HG02981 (cell line): ENCODE measurements around the gene ANXA2.
"Not testable (repeated sequence)": the region's sequence is repeated elsewhere in the genome, so short reads cannot be mapped to it uniquely, and the experiment has no call there.

ENCODE experiments used
- ATAC-seq: cut with Tn5 transposase; IDR thresholded peaks from one replicate; pipeline ENCODE4 v1.9.1; 2021; ENCODE audit warnings: mild to moderate bottlenecking, moderate library complexity; ENCODE audit not compliant: unreplicated experiment

Gene ANXA2

DNA sequence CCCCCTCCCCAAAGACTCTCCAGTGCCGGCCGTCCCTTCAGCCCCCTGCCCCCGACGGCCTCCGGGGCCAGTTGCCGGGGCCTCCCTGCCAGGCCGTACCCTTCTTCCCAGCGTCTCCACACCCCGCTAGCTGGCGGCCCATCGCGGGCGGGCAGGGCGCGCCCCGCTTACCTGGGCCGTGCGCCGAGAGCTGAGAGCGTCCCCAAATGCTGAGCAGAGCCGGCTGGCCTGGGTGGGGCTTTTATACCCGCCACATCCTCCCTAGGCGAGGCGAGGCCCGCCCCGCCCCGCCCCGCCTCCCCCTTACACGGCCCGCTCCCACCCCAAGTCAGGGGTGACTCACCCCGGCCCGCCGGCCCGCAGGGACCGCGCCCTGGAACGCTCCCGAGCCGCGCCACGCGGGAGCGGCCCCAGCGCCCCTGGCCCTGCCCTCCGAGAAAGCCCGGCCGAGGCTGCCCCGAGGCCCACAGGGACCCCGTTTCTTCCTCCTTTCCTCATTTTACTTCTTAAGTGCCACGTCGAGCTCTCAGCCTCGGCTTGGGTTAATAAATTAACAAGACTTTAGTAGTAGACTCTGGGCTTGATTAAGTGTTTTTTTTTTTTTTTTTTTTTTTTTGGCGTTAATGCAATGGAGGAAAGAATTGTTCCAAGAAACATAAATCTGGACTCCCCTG is at the start of gene ANXA2:
Gene ANXA2 (minus strand): TSS at position 215 of the 674 bp plus-strand sequence. CDS start 11,911 bp downstream, outside the sequence.
- ATAC-seq = peak; percentile 69

DNA sequence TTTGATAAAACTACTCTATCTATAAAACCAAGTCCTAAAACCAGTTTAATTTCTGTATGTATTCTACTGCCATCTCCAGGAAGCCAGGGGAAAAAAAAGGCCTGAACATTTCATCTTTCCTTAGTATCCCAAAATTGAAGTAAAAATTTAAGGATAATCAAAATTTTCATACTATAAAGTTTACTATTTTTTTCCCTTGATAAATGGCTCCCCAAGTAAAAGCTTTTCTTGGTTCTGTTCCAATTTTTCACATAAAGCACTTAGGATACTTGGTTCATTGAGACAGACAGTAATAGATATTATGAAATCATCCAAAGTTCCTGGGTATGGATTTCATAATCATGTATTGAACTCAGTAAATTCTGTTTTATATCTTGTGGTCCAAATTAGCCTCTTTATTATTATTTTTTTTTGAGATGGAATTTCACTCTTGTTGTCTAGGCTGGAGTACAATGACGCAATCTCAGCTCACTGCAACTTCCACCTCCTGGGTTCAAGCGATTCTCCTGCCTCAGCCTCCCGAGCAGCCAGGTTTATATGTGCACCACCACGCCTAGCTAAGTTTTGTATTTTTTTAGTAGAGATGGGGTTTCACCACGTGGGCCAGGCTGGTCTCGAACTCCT is 46.6 kb upstream of the ANXA2 start:
- ATAC-seq = no peak

DNA sequence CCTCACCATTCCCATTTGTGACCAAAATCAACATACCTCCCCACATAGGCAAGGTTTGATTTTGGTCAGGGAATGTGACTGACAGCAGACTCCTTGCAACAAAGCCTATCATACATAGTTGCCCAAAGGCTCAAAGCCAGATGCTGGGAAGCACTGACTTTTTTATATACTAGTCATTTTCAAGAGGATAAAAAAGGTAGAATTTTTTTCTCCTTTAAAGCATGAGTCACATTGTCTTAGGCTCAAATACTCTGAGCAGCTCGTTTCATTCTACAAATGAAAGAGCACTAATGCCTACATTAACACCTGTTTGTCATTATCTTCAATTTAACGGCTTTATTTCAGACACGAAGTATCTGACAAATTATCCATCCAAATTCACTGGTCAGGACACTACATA is 45.0 kb upstream of the ANXA2 start:
- no peak for ATAC-seq

DNA sequence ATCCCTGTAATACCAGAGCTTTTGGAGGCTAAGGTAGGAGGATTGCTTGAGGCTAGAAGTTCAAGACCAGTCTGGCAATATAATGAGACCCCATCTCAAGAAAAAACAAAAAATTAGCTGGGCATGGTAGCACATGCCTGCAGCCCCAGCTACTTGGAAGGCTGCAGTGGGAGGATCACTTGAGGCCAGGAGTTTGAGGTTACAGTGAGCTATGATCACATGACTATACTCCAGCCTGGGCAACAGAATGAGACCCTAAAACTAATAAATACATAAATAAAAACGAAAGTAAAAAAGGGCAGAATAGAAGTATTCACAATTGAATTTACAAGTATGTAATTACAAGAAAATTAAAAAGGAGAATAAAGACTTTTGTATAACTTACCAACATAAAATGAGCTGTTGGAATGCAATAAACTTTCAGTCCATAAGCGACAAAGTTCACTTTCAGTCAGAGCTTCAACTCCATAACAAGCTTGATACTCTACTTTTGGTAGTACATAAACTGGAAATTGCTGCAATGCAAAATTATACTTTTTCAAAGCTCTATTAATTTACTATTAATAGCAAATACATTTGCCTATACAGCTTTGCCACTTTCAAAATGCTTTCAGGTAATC is 44.4 kb upstream of the ANXA2 start:
- ATAC-seq = no peak

DNA sequence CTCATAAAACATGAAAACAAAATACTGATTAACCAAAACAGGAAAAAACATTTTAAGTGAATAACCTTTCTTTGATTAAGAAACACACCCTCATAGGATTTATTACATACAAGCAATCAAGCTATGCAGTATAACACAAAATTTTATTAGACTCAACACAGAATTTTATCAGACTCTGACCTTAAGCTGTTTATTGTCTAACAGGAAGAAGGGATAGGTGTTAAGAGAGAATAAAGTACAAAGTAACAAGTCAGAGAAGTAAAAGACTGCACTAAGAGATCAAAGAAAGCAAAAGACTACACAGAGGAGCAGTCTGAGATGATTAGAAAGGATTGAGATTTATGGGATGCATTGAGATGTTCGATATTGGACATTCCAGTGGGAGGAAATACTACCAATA is 43.5 kb upstream of the ANXA2 start:
- ATAC-seq = no peak

DNA sequence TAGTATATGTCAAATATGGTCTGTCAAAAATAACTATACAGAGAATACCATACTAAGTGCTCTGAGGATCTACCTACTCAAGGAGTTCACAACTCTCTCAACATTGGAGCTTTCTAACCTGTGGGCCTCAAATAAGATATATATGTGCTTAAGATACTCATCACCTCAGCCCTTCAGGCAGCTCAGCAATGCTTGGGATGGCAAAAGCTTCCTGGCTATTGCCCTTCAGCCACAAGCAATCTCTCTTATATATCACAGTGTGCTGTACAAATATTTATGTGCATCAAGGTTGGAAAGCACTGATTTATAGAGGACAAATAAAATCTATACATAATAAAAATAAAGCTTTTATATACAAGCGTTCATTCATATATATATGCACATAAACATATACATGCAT is 40.9 kb upstream of the ANXA2 start:
- ATAC-seq = no peak

DNA sequence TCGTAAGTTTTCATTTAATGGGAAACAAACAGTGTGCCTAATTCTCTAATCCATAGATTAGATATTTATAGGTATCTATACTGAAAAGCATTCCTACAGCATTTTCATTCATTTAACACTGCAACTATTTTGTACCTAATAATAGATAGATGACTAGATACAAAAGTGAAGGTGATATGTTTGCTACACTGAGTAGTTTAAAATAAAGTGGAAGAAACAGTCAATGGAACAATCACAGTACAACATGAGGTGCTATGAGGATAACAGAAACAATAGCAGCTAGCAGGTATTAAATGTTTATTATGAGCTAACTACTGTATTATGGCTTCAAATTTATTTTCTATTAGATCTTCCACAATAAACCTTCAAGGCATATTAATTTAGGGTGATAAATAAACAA is 31.1 kb upstream of the ANXA2 start:
- no peak for ATAC-seq

DNA sequence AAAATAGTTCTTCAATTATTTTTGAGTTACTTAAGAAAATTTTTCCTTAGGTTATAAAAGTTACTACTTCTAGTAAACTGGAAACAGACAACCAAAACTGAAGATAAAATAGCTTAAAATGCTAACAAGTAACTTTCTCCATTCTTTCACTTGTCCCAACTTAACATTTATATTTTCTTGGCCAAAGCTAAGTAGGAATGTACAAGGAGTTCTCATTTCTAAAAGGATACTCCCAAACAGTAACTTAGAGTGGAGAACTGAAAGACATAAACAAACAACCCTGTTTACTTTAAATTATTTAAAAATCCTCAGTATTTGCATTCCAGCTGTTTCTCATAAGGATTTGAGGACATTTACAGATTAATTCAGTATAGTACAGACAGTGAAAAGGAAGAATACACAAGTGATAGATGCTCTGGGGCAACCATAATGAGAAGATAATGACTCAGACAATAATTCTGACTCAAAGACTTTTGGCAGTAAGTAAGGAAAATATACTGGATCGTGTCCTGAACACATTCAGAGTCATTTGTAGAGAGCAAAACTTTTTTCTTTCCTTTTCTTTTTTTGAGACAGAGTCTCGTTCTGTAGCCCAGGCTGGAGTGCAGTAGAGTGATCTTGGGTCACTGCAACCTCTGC is 29.2 kb upstream of the ANXA2 start:
- ATAC-seq = no peak

DNA sequence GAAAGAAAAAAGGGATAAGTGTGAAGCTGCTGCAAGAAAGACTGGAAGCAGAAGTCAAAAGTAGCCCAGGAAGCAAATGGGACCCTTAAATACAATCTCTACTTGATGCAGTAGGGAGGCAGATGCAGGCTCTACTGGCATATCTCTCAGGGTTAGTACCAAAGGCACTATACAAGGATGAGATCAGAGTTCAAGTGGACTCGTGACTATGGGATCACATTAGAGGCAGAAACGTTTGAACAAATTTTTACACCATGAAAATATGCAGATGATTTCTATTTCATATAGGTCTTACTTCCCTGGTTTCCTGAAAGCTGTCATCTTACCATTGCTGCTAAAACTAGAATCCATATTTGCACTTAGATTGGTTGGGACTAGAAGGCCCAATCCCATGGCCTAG is 27.7 kb upstream of the ANXA2 start:
- ATAC-seq = no peak

DNA sequence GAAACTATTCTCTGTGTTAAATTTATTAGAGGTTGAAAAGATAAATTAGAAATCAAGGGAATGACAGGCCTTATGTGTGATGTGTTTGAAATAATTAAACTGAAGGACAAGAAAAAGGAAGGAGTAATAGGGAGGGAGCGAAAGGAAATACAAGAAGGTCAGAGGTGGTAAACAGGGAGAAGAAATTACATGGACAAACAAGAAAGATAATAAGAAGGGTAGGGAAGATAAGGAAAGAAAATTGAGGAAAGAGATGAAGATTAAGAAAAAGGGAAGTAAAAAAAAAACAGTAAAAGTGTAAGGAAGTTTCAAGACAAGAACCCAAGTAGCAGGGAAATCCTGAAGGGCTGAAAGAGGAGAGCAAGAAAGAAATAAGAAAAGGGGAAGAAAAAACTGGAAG is 26.2 kb upstream of the ANXA2 start:
- no peak for ATAC-seq

DNA sequence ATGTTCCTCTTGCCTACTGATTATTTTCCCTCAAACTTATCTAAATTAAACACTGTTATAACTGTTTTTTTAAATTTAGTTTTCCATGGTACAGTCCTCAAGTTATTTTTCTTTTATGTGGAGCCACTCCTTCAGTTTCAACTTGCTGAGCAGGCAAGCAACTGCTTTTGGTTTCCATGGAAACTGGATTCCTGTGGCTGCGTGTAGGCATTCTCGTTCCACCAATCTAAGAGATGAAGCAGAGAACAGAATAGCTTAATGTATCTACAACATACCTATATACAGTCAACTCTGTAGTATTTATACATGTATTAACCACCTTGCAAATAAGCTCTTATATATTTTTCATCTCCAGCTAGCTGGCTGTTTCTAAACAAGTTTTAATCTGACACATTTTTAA is 25.8 kb upstream of the ANXA2 start:
- no peak for ATAC-seq

DNA sequence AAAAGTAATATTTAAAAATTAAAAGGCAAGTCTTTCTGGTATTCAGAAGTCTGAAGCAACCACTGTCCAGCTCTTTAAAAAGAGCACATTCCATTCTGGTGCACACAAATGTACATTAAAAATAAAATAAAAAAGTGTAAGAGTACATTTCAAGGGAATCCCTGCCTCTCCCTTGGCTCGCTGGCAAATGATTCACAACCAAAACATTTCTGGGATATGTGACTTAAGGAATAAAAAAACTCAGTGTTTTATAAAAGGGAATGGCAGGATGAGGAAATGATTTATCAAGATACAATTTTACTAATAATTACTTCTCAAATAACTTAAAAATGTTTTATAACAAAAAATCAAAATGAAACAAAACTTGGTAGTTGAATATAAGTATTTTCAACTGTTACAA is 23.8 kb upstream of the ANXA2 start:
- ATAC-seq = no peak

DNA sequence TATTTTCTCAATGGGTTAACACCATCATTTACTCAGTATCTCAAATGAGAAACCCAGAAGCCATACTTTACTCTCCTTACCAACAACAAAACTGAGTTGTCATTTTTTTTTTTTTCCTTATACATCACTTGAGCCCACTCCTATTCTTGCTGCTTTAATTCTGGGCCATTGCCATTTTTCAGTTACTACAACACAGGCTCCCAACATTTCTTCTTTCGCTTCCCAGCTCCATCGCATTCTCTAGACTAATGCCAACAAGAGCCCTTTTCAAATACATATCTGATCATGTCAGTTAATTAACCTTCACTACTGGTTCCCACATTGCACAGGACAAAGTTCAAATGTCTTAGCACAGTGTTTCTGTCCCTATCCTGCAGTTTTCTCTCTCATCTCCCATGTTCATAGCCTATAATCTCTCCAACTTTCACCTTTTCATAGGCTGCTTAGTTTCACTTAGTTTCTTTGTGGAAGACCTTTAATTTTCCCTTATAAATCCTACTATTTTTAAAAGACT is 22.5 kb upstream of the ANXA2 start:
- ATAC-seq = no peak

DNA sequence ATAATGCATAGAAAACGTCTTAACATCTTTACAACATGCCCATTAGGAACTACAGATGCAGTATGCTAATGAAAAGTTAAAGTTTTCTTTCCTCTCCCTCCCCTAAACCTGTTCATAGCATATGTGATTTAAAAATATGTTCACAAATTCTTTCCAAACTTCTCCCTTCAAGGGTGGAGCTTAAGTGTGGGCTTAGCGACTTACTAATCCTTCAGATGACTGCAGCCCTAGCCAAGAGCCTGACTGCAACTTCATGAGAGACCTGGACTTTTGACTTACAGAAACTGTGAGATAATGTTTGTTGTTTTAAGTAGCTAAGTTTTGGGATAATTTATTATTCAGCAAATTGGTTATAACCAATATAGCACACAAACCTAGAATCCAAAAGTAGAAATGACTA is 22.0 kb upstream of the ANXA2 start:
- no peak for ATAC-seq

DNA sequence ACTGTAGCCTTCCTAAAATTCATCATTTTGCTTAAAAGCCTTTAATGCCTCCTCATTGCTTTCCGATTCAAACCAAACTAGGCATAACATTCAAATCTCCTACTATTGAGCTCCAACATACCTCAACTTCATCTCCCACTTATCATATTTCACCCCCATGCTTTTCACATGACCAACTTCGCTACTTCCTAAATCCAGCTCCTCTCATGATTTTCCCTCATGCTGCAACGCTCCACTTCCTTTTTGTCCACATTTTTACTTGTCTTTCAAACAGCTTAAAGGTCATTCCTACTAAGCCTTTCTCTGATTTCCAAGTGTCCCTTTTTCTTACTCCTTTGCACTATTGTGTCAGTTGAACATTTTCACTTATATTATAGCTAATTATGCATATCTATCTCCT is 20.3 kb upstream of the ANXA2 start:
- no peak for ATAC-seq

DNA sequence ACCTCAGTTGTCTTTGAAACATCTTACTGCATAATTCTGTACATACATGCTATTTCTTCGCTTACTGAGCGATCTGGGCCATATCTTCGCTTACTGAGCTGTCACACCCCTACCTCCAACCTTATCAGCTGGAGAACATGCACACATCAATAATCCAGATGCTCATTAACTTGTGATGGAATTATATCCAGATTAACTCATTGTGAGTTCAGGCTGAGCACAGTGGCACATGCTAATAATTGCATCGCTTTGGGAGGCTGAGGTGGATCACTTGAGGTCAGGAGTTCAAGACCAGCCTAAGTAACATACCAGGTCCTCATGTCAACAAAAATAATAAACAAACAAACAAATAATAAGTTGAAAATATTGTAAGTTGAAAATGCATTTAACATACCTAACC is 19.3 kb upstream of the ANXA2 start:
- no peak for ATAC-seq

DNA sequence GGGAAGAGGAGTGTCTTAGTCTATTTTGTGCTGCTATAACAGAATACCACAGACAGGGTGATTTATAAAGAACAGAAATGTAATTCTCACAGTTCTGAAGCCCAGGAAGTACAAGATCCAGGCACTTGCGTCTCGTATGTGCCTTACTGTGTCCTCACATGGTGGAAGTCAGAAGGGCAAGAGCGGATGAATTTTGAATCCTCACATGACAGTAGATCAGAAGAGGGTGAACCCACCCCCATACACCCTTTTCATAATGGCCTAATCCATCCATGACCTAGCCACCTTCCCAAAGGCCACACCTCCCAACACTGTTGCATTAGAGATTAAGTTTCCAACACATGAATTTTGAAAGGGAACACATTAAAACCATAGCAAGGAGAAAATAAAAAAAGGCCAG is 18.7 kb upstream of the ANXA2 start:
- no peak for ATAC-seq

DNA sequence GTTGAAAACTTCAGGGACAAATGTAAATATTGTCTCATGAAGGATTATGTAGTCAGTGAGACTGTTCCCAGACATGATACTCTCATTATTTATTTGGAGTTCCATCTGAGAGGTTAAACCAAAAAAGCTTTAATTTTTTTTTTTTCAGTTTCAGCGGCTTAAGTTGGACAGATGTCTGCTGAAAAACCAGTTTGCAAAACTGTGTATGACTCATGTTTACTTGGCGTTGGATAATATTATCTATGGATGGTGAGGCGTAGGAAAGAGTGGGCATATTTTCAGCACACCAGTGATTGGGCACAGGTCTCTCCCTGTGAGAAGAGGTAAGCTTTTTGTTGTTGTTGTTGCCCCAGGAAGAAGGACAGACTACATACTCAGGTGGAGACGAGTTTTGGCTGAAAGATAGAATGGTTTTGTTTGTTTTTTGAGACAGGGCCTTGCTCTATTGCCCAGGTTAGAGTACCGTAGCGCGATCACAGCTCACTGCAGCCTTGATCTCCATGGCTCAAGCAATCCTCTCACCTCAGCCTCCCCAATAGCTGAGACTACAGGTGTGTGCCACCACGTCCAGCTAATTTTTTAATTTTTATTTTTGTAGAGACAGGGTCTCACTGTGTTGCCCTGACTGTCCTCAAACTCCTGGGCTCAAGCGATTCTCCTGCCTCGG is 16.4 kb upstream of the ANXA2 start:
- ATAC-seq = no peak

DNA sequence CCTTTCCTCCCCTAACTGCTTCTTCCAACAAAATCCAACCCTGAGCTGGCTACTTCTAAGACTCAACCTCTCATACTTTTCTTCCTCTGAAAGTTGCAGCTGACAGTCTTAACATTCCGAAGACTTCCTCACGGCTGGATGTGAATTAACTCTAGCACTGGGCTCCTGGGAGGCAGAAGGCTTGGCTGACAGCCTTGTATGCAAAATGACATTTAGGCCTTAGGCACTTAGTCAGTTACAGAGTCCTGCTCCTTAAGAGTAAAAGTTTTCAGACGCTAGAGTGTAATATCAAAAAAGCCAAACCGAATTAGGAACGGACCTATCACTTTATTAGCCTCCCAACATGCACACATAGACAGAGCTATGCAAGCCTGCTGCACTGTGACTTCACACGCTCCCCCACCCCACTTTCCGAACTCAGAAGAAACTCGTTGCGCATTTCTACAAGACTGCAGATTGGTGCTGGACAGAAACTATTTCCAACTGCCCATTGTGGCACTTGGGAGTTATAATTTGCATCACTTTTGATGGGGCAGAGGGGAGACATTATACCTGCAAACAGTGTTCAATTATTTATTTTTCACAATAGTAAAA is 15.5 kb upstream of the ANXA2 start:
- no peak for ATAC-seq

DNA sequence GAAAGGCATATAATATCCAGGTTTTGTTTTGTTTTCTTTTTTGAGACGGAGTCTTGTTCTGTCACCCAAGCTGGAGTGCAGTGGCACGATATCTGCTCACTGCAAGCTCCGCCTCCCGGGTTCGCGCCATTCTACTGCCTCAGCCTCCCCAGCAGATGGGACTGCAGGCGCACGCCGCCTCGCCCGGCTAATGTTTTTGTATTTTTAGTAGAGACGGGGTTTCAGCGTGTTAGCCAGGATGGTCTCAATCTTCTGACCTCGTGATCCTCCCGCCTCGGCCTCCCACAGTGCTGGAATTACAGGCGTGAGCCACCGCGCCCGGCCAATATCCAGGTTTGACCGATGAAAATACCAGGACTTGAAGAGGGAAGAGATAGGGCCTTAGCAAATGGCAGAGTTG is 15.0 kb upstream of the ANXA2 start:
- not testable (repeated sequence) for ATAC-seq
